ENCODE data around the gene GAA.

- TF ChIP-seq CTCF (IDR thresholded peaks at IDR 0.05 in 2 of 3, conservative IDR thresholded peaks at IDR 0.05 in 1 of 3; ENCODE audit: borderline replicate concordance in 1 of 3, insufficient read depth in 1 of 3, low read depth in 2 of 3, low read length in 2 of 3) (peak in 2 of 3 experiments; percentile 69 to 83; a peak in 5 of 6 replicates), POLR2A (IDR thresholded peaks at IDR 0.05; ENCODE audit: borderline replicate concordance, extremely low read depth, insufficient read depth, insufficient read length) (peak; percentile 79), REST (IDR thresholded peaks at IDR 0.05; ENCODE audit: low read depth) (no peak), EZH2 (IDR thresholded peaks at IDR 0.05) (no peak), CEBPB (IDR thresholded peaks at IDR 0.05; ENCODE audit: low read depth) (no peak), SIN3A (IDR thresholded peaks at IDR 0.05; ENCODE audit: low read depth) (no peak; the same call in 1 of the 2 replicates), YY1 (IDR thresholded peaks at IDR 0.05; ENCODE audit: extremely low read depth, insufficient replicate concordance, low read depth, low read length) (peak; percentile 30)
Observed at GRCh38 chr17:80101011-80101945, at the start of gene GAA.

All from HCT116 (cell line).